ENCODE results near the gene HNRNPLL.

Gene HNRNPLL

GRCh38 chr2:38552259-38552658 lies 50.5 kb downstream of the HNRNPLL start:
- Histone ChIP-seq H3K27me3 (ENCODE audit: insufficient read depth, low read length) (no peaks in the 10 kb centered on the region), H3K79me1 (ENCODE audit: low read length) (no peaks in the 10 kb centered on the region), H3K4me2 (ENCODE audit: low read length) (no peak overlapping the region), H3K9me3 (ENCODE audit: insufficient read depth, low read depth, low read length) (no peaks in the 10 kb centered on the region), H2BK5ac (ENCODE audit: low read depth, low read length, poor library complexity) (no peak overlapping the region), H3K9ac (ENCODE audit: low read length) (no peak overlapping the region), H3K14ac (ENCODE audit: low read length) (no peak overlapping the region), H2BK12ac (ENCODE audit: low read length) (no peak overlapping the region), H2BK120ac (ENCODE audit: insufficient read depth, low read length, poor library complexity) (no peak overlapping the region), H3K18ac (ENCODE audit: low read length) (no peak overlapping the region), H2AK5ac (ENCODE audit: low read length) (no peak overlapping the region), H4K91ac (ENCODE audit: low read depth, low read length) (no peak overlapping the region), H3K23ac (ENCODE audit: low read length) (no peak overlapping the region), H3K36me3 (ENCODE audit: control insufficient read depth in 1 of 2, insufficient read depth in 2 of 2, low read length in 2 of 2) (peaks cover 4 to 9% of the 10 kb centered on the region in 2 experiments), H3K79me2 (ENCODE audit: control insufficient read depth, insufficient read depth, low read length, poor library complexity) (no peaks in the 10 kb centered on the region), H2AFZ (ENCODE audit: insufficient read depth, low read length, poor library complexity) (no peak overlapping the region), H3K4me3 (ENCODE audit: low read depth, low read length) (no peak overlapping the region), H4K8ac (ENCODE audit: low read depth, low read length) (no peak overlapping the region), H4K12ac (ENCODE audit: low read depth, low read length) (no peak overlapping the region), H3K4me1 (ENCODE audit: control insufficient read depth in 1 of 2, insufficient read depth in 2 of 2, low read length in 2 of 2) (no peaks in the 10 kb centered on the region), H3K4ac (ENCODE audit: low read depth, low read length) (no peak overlapping the region), H3K27ac (ENCODE audit: low read depth, low read length) (no peak overlapping the region)
- no CpG with 5 or more reads among the region's 2 CpGs for WGBS (ENCODE audit: extremely low coverage, insufficient coverage, insufficient read length)
- DNase-seq: no peak

GRCh38 chr2:38551746-38552145 lies 51.0 kb downstream of the HNRNPLL start:
- H3K4me1 ChIP-seq (ENCODE audit: control insufficient read depth in 1 of 2, insufficient read depth in 2 of 2, low read length in 2 of 2): no peaks in the 10 kb centered on the region
- H2BK120ac ChIP-seq (ENCODE audit: insufficient read depth, low read length, poor library complexity): no peak overlapping the region
- no peak overlapping the region for H3K4me2 ChIP-seq (ENCODE audit: low read length)
- H2AK5ac ChIP-seq (ENCODE audit: low read length): no peak overlapping the region
- H3K27ac ChIP-seq (ENCODE audit: low read depth, low read length): no peak overlapping the region
- H2BK12ac ChIP-seq (ENCODE audit: low read length): no peak overlapping the region
- H3K18ac ChIP-seq (ENCODE audit: low read length): no peak overlapping the region
- no peak overlapping the region for H2AFZ ChIP-seq (ENCODE audit: insufficient read depth, low read length, poor library complexity)
- H3K9me3 ChIP-seq (ENCODE audit: insufficient read depth, low read depth, low read length): no peaks in the 10 kb centered on the region
- H3K4ac ChIP-seq (ENCODE audit: low read depth, low read length): no peak overlapping the region
- no peak for DNase-seq
- H3K9ac ChIP-seq (ENCODE audit: low read length): no peak overlapping the region
- H3K14ac ChIP-seq (ENCODE audit: low read length): no peak overlapping the region
- H3K79me2 ChIP-seq (ENCODE audit: control insufficient read depth, insufficient read depth, low read length, poor library complexity): no peaks in the 10 kb centered on the region
- H3K36me3 ChIP-seq (ENCODE audit: control insufficient read depth in 1 of 2, insufficient read depth in 2 of 2, low read length in 2 of 2): peaks cover 4 to 9% of the 10 kb centered on the region in 2 experiments
- H3K4me3 ChIP-seq (ENCODE audit: low read depth, low read length): no peak overlapping the region
- no peaks in the 10 kb centered on the region for H3K27me3 ChIP-seq (ENCODE audit: insufficient read depth, low read length)
- H4K8ac ChIP-seq (ENCODE audit: low read depth, low read length): no peak overlapping the region
- H4K12ac ChIP-seq (ENCODE audit: low read depth, low read length): no peak overlapping the region
- H4K91ac ChIP-seq (ENCODE audit: low read depth, low read length): no peak overlapping the region
- H3K79me1 ChIP-seq (ENCODE audit: low read length): no peaks in the 10 kb centered on the region
- H2BK5ac ChIP-seq (ENCODE audit: low read depth, low read length, poor library complexity): no peak overlapping the region
- no CpG with 5 or more reads among the region's 2 CpGs for WGBS (ENCODE audit: extremely low coverage, insufficient coverage, insufficient read length)
- H3K23ac ChIP-seq (ENCODE audit: low read length): no peak overlapping the region

GRCh38 chr2:38551171-38551570 lies 51.6 kb downstream of the HNRNPLL start:
- Histone ChIP-seq H2BK120ac (ENCODE audit: insufficient read depth, low read length, poor library complexity) (no peak overlapping the region), H3K9me3 (ENCODE audit: insufficient read depth, low read depth, low read length) (no peaks in the 10 kb centered on the region)

GRCh38 chr2:38549851-38550250 lies 52.9 kb downstream of the HNRNPLL start:
- WGBS (ENCODE audit: extremely low coverage, insufficient coverage, insufficient read length): no CpG with 5 or more reads among the region's 4 CpGs
- peak; percentile 44 to 55 for DNase-seq
- Histone ChIP-seq H3K36me3 (ENCODE audit: control insufficient read depth in 1 of 2, insufficient read depth in 2 of 2, low read length in 2 of 2) (peaks cover 4 to 7% of the 10 kb centered on the region in 2 experiments), H2AK5ac (ENCODE audit: low read length) (no peak overlapping the region), H2BK5ac (ENCODE audit: low read depth, low read length, poor library complexity) (no peak overlapping the region), H3K14ac (ENCODE audit: low read length) (no peak overlapping the region), H3K79me1 (ENCODE audit: low read length) (no peaks in the 10 kb centered on the region), H3K4me1 (ENCODE audit: control insufficient read depth in 1 of 2, insufficient read depth in 2 of 2, low read length in 2 of 2) (no peaks in the 10 kb centered on the region), H4K12ac (ENCODE audit: low read depth, low read length) (no peak overlapping the region), H3K9me3 (ENCODE audit: insufficient read depth, low read depth, low read length) (no peaks in the 10 kb centered on the region), H3K27ac (ENCODE audit: low read depth, low read length) (no peak overlapping the region), H2BK120ac (ENCODE audit: insufficient read depth, low read length, poor library complexity) (no peak overlapping the region), H3K79me2 (ENCODE audit: control insufficient read depth, insufficient read depth, low read length, poor library complexity) (no peaks in the 10 kb centered on the region), H3K4me2 (ENCODE audit: low read length) (no peak overlapping the region), H4K8ac (ENCODE audit: low read depth, low read length) (no peak overlapping the region), H3K4ac (ENCODE audit: low read depth, low read length) (no peak overlapping the region), H3K27me3 (ENCODE audit: insufficient read depth, low read length) (no peaks in the 10 kb centered on the region), H2AFZ (ENCODE audit: insufficient read depth, low read length, poor library complexity) (no peak overlapping the region), H3K9ac (ENCODE audit: low read length) (no peak overlapping the region), H3K23ac (ENCODE audit: low read length) (no peak overlapping the region), H4K91ac (ENCODE audit: low read depth, low read length) (no peak overlapping the region), H2BK12ac (ENCODE audit: low read length) (no peak overlapping the region), H3K18ac (ENCODE audit: low read length) (no peak overlapping the region), H3K4me3 (ENCODE audit: low read depth, low read length) (no peak overlapping the region)

More at GRCh38 chr2:38551171-38551570, 51.6 kb downstream of the HNRNPLL start:
- Histone ChIP-seq H4K12ac (ENCODE audit: low read depth, low read length) (no peak overlapping the region), H3K27ac (ENCODE audit: low read depth, low read length) (no peak overlapping the region), H4K91ac (ENCODE audit: low read depth, low read length) (no peak overlapping the region), H3K4me3 (ENCODE audit: low read depth, low read length) (no peak overlapping the region), H3K9ac (ENCODE audit: low read length) (no peak overlapping the region), H3K4me1 (ENCODE audit: control insufficient read depth in 1 of 2, insufficient read depth in 2 of 2, low read length in 2 of 2) (no peaks in the 10 kb centered on the region), H3K23ac (ENCODE audit: low read length) (no peak overlapping the region), H3K79me2 (ENCODE audit: control insufficient read depth, insufficient read depth, low read length, poor library complexity) (no peaks in the 10 kb centered on the region), H4K8ac (ENCODE audit: low read depth, low read length) (no peak overlapping the region), H2AK5ac (ENCODE audit: low read length) (no peak overlapping the region), H3K14ac (ENCODE audit: low read length) (no peak overlapping the region), H3K4ac (ENCODE audit: low read depth, low read length) (no peak overlapping the region), H2BK12ac (ENCODE audit: low read length) (no peak overlapping the region), H3K18ac (ENCODE audit: low read length) (no peak overlapping the region), H3K4me2 (ENCODE audit: low read length) (no peak overlapping the region), H3K36me3 (ENCODE audit: control insufficient read depth in 1 of 2, insufficient read depth in 2 of 2, low read length in 2 of 2) (peaks cover 4 to 9% of the 10 kb centered on the region in 2 experiments), H2AFZ (ENCODE audit: insufficient read depth, low read length, poor library complexity) (no peak overlapping the region), H3K27me3 (ENCODE audit: insufficient read depth, low read length) (no peaks in the 10 kb centered on the region), H3K79me1 (ENCODE audit: low read length) (no peaks in the 10 kb centered on the region), H2BK5ac (ENCODE audit: low read depth, low read length, poor library complexity) (no peak overlapping the region)
- WGBS (ENCODE audit: extremely low coverage, insufficient coverage, insufficient read length): no CpG with 5 or more reads among the region's 3 CpGs
- no peak for DNase-seq

Measured in trophoblast cell (in vitro differentiated cells and primary cell).